HG03354 (cell line): ENCODE measurements around the gene IZUMO1.

Experiments
- ATAC-seq: cut with Tn5 transposase; IDR thresholded peaks from one replicate; pipeline ENCODE4 v1.9.1; 2021; ENCODE audit warnings: mild to moderate bottlenecking; ENCODE audit not compliant: unreplicated experiment, poor library complexity, severe bottlenecking

Gene IZUMO1

GRCh38 chr19:48740164-48740972 is 6.3 kb downstream of the IZUMO1 start, which contains the start of gene RASIP1:
Gene RASIP1 (minus strand): TSS chr19:48740610. CDS start chr19:48740282, 328 bp downstream.
- ATAC-seq: no peak

GRCh38 chr19:48739404-48740163 is 7.1 kb downstream of the IZUMO1 start:
- ATAC-seq: peak; percentile 13

DNA sequence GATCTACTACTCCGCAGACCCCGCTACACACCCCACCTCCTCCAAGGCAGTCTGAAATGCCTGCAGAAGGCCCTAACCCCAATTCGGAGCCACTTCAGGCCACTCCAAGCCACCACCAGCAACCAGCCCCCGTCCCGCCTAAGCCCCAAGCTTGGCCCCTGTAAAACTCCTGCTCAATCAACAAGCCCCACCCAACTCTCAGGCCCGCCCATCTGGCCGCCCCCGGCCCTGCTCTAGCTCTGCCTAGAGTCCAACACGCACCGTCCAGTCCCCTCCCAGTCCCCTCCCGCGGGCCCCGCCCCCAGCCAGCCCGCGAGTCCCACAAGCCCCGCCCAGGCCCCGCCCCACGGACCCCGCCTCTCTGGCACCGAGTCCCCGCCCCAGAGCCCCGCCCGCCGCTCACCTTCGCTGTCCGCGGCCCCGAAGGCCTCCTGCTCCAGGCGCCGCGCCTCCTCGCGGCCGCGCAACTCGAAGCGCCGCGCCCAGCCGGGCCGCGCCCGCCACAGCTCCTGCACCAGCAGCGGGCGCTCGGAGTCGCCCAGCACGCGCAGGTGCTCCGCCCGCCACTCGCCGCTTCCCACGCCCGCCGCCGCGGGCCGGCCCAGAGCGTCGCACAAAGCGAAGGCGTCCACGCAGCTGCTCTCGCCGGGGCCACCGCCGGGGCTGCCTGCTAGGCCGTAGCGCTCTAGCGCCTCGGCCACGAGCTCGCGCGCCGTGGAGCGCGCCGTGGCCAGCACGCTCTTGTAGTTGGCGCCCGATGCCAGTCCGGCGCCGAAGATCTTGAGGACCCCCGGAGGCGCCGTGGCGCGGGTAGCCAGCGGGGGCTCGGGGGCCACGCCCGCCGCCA is 7.9 kb downstream of the IZUMO1 start:
- ATAC-seq: peak; percentile 81

- ATAC-seq: no peak
Measured at GRCh38 chr19:48737360-48737998, 9.2 kb downstream of the IZUMO1 start.

GRCh38 chr19:48735031-48735615 is 11.6 kb downstream of the IZUMO1 start:
- ATAC-seq: no peak

DNA sequence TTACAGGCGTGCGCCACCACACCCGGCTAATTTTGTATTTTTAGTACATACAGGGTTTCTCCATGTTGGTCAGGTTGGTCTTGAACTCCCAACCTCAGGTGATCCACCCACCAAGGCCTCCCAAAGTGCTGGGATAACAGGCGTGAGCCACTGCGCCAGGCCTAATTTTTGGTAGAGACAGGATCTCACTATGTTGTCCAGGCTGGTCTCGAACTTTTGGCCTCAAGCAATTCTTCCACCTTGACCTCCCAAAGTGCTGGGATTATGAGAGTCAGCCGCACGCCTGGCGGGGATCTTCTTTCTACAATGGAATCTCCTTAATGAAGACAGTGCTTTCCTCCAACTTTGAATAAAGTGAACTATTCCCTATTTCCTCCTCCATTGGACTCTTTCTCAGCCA is 12.1 kb downstream of the IZUMO1 start:
- no peak for ATAC-seq

DNA sequence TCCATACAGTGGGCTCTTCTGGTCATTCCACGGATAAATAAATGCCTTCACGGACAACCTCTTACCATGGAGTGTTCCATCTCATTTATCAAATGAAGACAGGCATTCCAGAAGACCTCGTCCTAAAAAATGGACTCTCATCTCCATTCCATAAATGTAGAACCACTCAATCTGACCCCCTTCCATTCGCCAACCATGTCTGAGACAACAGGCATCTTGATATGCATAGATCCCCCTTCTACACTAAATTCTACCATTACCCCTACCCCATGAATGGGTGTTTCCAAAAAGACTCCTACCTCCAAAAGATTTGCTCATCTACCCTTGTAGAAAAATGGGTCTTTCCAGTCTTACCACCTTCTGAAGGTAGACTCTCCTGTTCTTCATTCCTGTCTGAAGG is 15.3 kb downstream of the IZUMO1 start:
- no peak for ATAC-seq

DNA sequence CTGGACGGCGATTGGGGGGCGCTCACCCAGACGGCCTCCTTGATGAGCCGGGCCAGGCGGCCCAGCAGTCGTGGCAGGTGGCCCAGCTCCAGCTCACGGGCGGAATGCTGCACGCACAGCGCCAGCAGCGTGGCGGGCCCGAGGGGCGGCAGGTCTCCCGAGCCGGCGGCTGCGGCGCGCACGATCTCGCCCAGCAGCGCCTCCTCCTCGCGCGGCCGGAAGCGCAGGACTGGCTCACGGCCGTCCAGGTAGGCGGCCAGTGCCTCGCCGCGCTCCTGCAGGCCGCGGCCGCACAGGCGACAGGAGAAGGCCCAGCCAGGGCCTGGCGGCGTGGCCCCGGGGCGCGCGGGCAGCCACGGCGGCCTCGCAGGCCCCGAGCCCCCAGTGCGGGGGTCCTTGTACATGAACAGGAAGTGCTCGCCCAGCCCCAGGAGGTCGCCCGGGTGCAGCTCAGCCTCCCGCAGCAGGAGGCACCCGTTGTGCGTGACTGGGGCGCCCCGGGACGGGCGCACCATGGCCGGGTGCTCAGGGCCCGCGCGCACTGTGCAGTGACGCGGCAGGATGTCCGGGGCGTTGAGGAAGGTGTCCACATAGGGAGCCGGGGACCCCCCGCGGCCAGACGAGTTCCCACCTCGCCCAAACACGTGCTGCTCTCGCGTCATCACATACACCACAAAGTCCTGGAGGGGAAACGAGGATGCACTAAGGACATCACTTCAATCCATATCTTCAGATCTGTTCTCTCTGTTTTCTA is 17.6 kb downstream of the IZUMO1 start:
- ATAC-seq: no peak

- ATAC-seq: no peak
Measured at GRCh38 chr19:48726556-48726955, 20.2 kb downstream of the IZUMO1 start.

DNA sequence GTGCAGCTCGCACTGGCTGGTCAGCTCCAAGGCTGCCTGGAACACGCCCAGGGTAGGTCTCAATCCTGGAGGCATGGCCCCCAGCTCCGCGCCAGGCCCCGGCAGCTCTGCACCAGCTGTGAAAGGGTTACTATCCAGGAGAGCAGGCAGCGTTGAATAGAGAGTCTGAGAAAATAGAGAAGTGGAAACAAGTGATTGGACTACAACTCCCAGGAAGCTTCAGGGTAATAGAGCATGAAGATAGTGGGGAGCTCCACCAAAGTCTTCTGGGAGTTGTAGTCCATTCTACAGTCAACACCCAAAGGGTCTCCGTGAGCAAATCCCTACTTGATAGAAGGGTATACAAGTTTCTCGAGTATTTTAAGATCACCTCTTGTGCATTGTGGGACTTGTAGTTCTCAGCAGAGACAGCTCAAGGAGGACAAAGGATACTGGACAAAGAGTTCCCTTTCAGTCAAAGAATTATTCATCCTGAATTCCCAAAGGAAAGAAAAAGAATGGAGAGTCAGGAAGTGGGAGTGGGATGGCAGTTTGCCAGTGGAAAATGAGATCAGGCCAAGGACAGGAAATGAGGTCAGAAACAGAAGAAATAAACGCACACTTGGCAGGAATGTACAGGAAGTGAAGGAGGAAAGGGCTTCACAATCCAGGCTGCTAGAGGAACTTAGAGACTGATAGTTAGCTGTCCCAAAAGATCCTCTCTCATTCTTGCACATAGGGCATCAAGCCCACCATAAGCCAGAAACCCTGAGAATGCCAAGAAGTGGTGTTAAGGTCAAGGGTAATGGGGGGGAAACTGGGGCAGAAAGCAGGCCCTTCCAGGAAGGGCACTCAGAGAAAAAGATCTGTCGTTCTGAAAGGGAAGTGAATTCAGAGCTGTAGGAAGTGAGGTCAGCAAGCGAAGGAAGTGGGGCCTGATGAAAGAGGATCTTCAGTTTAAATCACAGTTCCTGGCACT is 21.6 kb downstream of the IZUMO1 start:
- ATAC-seq: no peak

GRCh38 chr19:48722196-48722708 is 24.5 kb downstream of the IZUMO1 start:
- ATAC-seq: no peak

GRCh38 chr19:48720613-48721296 is 26.0 kb downstream of the IZUMO1 start:
- peak; percentile 68 for ATAC-seq

DNA sequence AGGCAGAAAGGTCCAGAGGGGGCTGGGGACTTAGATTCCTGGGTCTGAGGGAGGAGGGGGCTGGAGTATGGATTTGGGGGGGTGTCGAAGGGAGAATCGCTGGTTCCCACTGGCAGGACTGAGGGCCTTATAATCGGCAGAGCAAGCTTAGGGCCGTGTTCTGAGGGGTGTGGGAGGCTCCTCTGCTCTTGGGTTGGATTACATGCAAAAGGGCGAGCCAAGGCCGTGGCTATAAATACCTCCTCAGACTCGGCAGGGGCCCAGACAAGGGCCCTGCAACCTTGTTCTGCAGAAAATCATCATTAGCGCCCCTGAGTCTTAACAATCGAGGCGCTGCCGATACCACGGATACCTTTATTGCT is 26.5 kb downstream of the IZUMO1 start:
- no peak for ATAC-seq

DNA sequence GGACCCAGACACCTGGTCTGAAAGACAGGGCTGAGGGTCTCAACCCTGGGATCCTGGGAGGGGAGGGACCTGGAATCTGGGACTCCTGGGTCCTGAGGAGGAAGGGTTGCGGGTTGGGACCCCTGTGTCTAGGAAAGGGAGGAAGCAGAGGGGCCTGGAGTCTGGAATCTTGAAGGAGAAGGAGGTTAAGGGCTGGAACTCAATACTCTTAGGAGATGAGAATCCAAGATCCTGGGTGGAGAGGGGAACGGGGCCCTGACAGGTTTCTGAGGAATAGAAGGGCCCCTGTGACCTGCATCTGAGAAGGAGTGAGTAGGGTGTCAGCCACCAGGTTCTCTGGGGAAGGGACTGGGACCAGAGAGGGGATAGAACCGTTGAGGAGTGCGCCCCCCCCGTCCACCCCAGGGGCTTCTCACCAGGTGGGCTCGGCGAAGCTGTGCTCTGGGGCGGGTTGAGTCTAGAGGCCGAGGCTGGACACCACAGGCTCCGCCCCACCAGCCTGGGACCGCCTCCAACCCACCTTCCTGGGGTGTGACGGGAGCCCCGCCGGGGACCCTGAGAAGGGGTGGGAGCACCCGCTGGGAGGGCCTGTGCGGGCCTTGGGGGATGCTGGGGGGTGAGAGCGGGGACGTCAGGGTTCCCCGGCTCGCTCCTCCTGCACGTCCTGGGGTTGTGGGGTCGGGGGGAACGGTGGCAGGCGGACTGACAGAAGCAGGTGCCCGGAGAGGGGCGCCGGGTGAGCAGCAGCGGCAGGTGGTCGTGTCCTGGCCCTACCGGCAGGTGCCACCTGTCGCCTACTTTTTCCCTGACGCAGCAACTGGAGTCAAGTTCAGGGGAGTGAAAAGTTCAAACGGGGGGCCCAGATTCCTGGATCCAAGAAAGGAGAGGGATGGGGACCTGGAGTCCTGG is 27.2 kb downstream of the IZUMO1 start, which contains the start of gene MAMSTR:
MAMSTR (minus strand) TSS at position 463 of the 909 bp plus-strand sequence. CDS start 694 bp downstream, outside the sequence.
- ATAC-seq: no peak

GRCh38 chr19:48718711-48719231 is 27.9 kb downstream of the IZUMO1 start:
- no peak for ATAC-seq
